Measurements from ENCODE around the gene WDPCP. TPM values are rescaled to one million over a fixed set of nuclear protein-coding genes. Genes with fewer than 3 reads are reported as not detected.

WDPCP gene
- total and polyA plus RNA-seq, 2 donors (not counting 1 experiment from before 2014, with no cell fraction given) = 5.6 to 22.8 TPM

- CTCF ChIA-PET = no interaction called here
Observed at GRCh38 chr2:63436488-63436887, 151.8 kb downstream of the WDPCP start.

DNA sequence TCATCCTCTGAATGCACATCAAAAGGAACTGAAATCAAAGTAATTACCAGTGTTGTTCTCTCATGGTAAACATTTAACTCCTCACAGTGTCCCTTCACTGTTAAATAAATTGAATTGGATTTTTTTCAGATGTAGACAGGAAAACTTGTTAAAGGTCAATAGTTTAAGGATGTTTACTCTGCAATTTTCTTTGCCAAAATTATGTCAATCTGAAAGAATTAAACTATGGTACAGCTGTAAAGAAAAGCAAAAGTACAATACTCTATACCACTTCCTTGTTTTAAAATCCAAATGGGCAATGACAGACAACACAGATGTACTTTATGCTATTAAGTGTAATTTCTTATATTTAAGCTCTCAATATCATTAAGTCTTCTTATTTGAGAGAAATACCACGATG lies 153.2 kb downstream of the WDPCP start:
- no peaks in the 10 kb centered on the region for H3K27me3 ChIP-seq (replicated peaks in 1 of 4; ENCODE audit: control extremely low read depth in 1 of 4, control insufficient read depth in 3 of 4, insufficient read depth in 4 of 4, low read length in 3 of 4)
- H3K4me1 ChIP-seq (ENCODE audit: control insufficient read depth in 2 of 2, insufficient read depth in 2 of 2, low read length in 2 of 2) = no peaks in the 10 kb centered on the region
- no peaks in the 10 kb centered on the region for H3K79me2 ChIP-seq (ENCODE audit: control insufficient read depth, insufficient read depth, low read length)
- H3K36me3 ChIP-seq (replicated peaks in 1 of 2; ENCODE audit: control extremely low read depth in 1 of 2, control insufficient read depth in 1 of 2, extremely low read depth in 1 of 2, insufficient read depth in 2 of 2, low read length in 1 of 2) = no peaks in the 10 kb centered on the region
- no peak overlapping the region for H3K9ac ChIP-seq (ENCODE audit: low read length)
- no peak overlapping the region for H3K27ac Mint-ChIP-seq
- no CpG with 5 or more reads among the region's 1 CpG for WGBS (ENCODE audit: insufficient coverage)
- ChIA-PET POLR2A (no interaction called here), CTCF (no interaction called here)
- DNase-seq (no peak), ATAC-seq (ENCODE audit: low read depth) (no peak)
- H3K4me1 Mint-ChIP-seq = no peaks in the 10 kb centered on the region
- H3K9me3 ChIP-seq (ENCODE audit: control extremely low read depth in 1 of 3, control insufficient read depth in 2 of 3, insufficient read depth in 1 of 3, low read length in 2 of 3) = no peaks in the 10 kb centered on the region
- H3K4me2 ChIP-seq (replicated peaks; ENCODE audit: low read depth, low read length, poor library complexity, severe bottlenecking) = no peak overlapping the region
- no peak overlapping the region for H3K27ac ChIP-seq (ENCODE audit: low read length in 2 of 2)
- H2AFZ ChIP-seq (ENCODE audit: insufficient read depth, low read depth, low read length, poor library complexity, severe bottlenecking) = no peak overlapping the region
- TF ChIP-seq CTCF (IDR thresholded peaks at IDR 0.05) (no peak), EZH2 (IDR thresholded peaks at IDR 0.05; ENCODE audit: borderline replicate concordance, insufficient read depth, low read depth, low read length, poor library complexity, severe bottlenecking) (no peak)
- intact Hi-C loops (cut with micrococcal nuclease) = no loop called here
- no peaks in the 10 kb centered on the region for H4K20me1 ChIP-seq (ENCODE audit: control insufficient read depth, insufficient read depth, low read length, poor library complexity, severe bottlenecking)
- H3K9me3 Mint-ChIP-seq (ENCODE audit: insufficient read depth) = no peaks in the 10 kb centered on the region
- no peak overlapping the region for H3K4me3 ChIP-seq (ENCODE audit: control extremely low read depth in 1 of 5, extremely low read depth in 1 of 5, insufficient read depth in 1 of 5, low read depth in 2 of 5, low read length in 4 of 5)
- no peaks in the 10 kb centered on the region for H3K27me3 Mint-ChIP-seq
- no peak overlapping the region for H3K4me3 Mint-ChIP-seq

More at GRCh38 chr2:63436488-63436887, 151.8 kb downstream of the WDPCP start:
- H3K4me2 ChIP-seq (replicated peaks; ENCODE audit: low read depth, low read length, poor library complexity, severe bottlenecking) = no peak overlapping the region
- H3K9me3 Mint-ChIP-seq (ENCODE audit: insufficient read depth) = no peaks in the 10 kb centered on the region
- ATAC-seq (ENCODE audit: low read depth) (no peak), DNase-seq (no peak)
- intact Hi-C loops (cut with micrococcal nuclease) = no loop called here
- no peak for TF ChIP-seq EZH2 (IDR thresholded peaks at IDR 0.05; ENCODE audit: borderline replicate concordance, insufficient read depth, low read depth, low read length, poor library complexity, severe bottlenecking)
- TF ChIP-seq CTCF (IDR thresholded peaks at IDR 0.05) = no peak
- H3K9ac ChIP-seq (ENCODE audit: low read length) = no peak overlapping the region
- POLR2A ChIA-PET = no interaction called here
- no peak overlapping the region for H3K27ac Mint-ChIP-seq
- H3K4me3 ChIP-seq (ENCODE audit: control extremely low read depth in 1 of 5, extremely low read depth in 1 of 5, insufficient read depth in 1 of 5, low read depth in 2 of 5, low read length in 4 of 5) = no peak overlapping the region
- H3K36me3 ChIP-seq (replicated peaks in 1 of 2; ENCODE audit: control extremely low read depth in 1 of 2, control insufficient read depth in 1 of 2, extremely low read depth in 1 of 2, insufficient read depth in 2 of 2, low read length in 1 of 2) = no peaks in the 10 kb centered on the region
- H3K27me3 ChIP-seq (replicated peaks in 1 of 4; ENCODE audit: control extremely low read depth in 1 of 4, control insufficient read depth in 3 of 4, insufficient read depth in 4 of 4, low read length in 3 of 4) = no peaks in the 10 kb centered on the region
- no peak overlapping the region for H2AFZ ChIP-seq (ENCODE audit: insufficient read depth, low read depth, low read length, poor library complexity, severe bottlenecking)
- no peaks in the 10 kb centered on the region for H3K27me3 Mint-ChIP-seq
- H3K4me1 ChIP-seq (ENCODE audit: control insufficient read depth in 2 of 2, insufficient read depth in 2 of 2, low read length in 2 of 2) = no peaks in the 10 kb centered on the region
- H3K4me3 Mint-ChIP-seq = no peak overlapping the region
- no peaks in the 10 kb centered on the region for H3K9me3 ChIP-seq (ENCODE audit: control extremely low read depth in 1 of 3, control insufficient read depth in 2 of 3, insufficient read depth in 1 of 3, low read length in 2 of 3)
- no peaks in the 10 kb centered on the region for H3K79me2 ChIP-seq (ENCODE audit: control insufficient read depth, insufficient read depth, low read length)
- no peak overlapping the region for H3K27ac ChIP-seq (ENCODE audit: low read length in 2 of 2)
- no peaks in the 10 kb centered on the region for H4K20me1 ChIP-seq (ENCODE audit: control insufficient read depth, insufficient read depth, low read length, poor library complexity, severe bottlenecking)
- peaks cover 1% of the 10 kb centered on the region for H3K4me1 Mint-ChIP-seq

Measured in B cell (primary cell).